GM18861 (cell line): Measurements from ENCODE around the gene FLRT1.

Experiments used
- ATAC-seq: cut with Tn5 transposase; IDR thresholded peaks from one replicate; pipeline ENCODE4 v1.9.1; 2021; ENCODE audit not compliant: unreplicated experiment

Gene FLRT1

GRCh38 chr11:64064374-64065140 is 28.8 kb downstream of the FLRT1 start:
- ATAC-seq: no peak

- no peak for ATAC-seq
These were observed 29.4 kb downstream of the FLRT1 start for GRCh38 chr11:64065141-64065465.

- ATAC-seq: no peak
These were observed 30.0 kb downstream of the FLRT1 start for GRCh38 chr11:64065712-64066111.

- no peak for ATAC-seq
These were observed 31.7 kb downstream of the FLRT1 start for GRCh38 chr11:64067230-64067993.

GRCh38 chr11:64068705-64069400 is 33.1 kb downstream of the FLRT1 start:
- ATAC-seq: no peak

- no peak for ATAC-seq
These were observed 33.9 kb downstream of the FLRT1 start for GRCh38 chr11:64069401-64070313.

- ATAC-seq: no peak
These were observed 34.6 kb downstream of the FLRT1 start for GRCh38 chr11:64070314-64070681.

GRCh38 chr11:64071849-64072248 is 36.1 kb downstream of the FLRT1 start:
- ATAC-seq: no peak

- no peak for ATAC-seq
These were observed 36.7 kb downstream of the FLRT1 start for GRCh38 chr11:64072403-64072802.

- ATAC-seq: no peak
These were observed 37.1 kb downstream of the FLRT1 start for GRCh38 chr11:64072871-64073270.

GRCh38 chr11:64073542-64073941 is 37.8 kb downstream of the FLRT1 start:
- no peak for ATAC-seq

GRCh38 chr11:64074239-64074638 is 38.5 kb downstream of the FLRT1 start:
- no peak for ATAC-seq

GRCh38 chr11:64076758-64077157 is 41.0 kb downstream of the FLRT1 start:
- no peak for ATAC-seq

GRCh38 chr11:64077607-64078006 is 41.9 kb downstream of the FLRT1 start:
- ATAC-seq: no peak

- ATAC-seq: no peak
These were observed 42.6 kb downstream of the FLRT1 start for GRCh38 chr11:64078284-64078683.

GRCh38 chr11:64078905-64079304 is 43.2 kb downstream of the FLRT1 start:
- ATAC-seq: no peak

- no peak for ATAC-seq
These were observed 44.7 kb downstream of the FLRT1 start for GRCh38 chr11:64080390-64080789.

GRCh38 chr11:64081745-64082442 is 46.2 kb downstream of the FLRT1 start:
- ATAC-seq: no peak

- ATAC-seq: no peak
These were observed 47.8 kb downstream of the FLRT1 start for GRCh38 chr11:64083398-64084080.
